ENCODE data around the gene GPR143. TPM values are rescaled to one million over a fixed set of nuclear protein-coding genes. Genes with fewer than 3 reads are reported as not detected.

The GPR143 gene
- total RNA-seq, 1 experiment from 2014 or later, result not detected

GRCh38 chrX:9728261-9728660 is 37.4 kb downstream of the GPR143 start:
- Histone ChIP-seq H3K9me3 (ENCODE audit: control insufficient read depth, insufficient read depth, low read depth, low read length) (no peaks in the 10 kb centered on the region), H3K4me1 (ENCODE audit: control insufficient read depth, insufficient read depth, low read length) (no peaks in the 10 kb centered on the region), H3K27ac (ENCODE audit: low read length) (no peak overlapping the region), H3K36me3 (ENCODE audit: control insufficient read depth, insufficient read depth, low read length) (no peaks in the 10 kb centered on the region), H3K4me3 (ENCODE audit: low read depth in 2 of 2, low read length in 2 of 2) (no peak overlapping the region), H3K27me3 (ENCODE audit: control insufficient read depth, insufficient read depth, low read length) (no peaks in the 10 kb centered on the region)
- no peak for TF ChIP-seq TCF7L2 (IDR thresholded peaks at IDR 0.05; ENCODE audit: low read depth, low read length)
- no peak for TF ChIP-seq CTCF (IDR thresholded peaks at IDR 0.05)
- TF ChIP-seq SIN3A (IDR thresholded peaks at IDR 0.05; ENCODE audit: borderline replicate concordance, insufficient read depth, low read depth, low read length), result no peak
- TF ChIP-seq REST (IDR thresholded peaks at IDR 0.05; ENCODE audit: insufficient read depth in 1 of 2, low read depth in 2 of 2, low read length in 1 of 2), result no peak
- no peak for TF ChIP-seq POLR2AphosphoS5 (IDR thresholded peaks at IDR 0.05; ENCODE audit: low read depth, low read length)
- ATAC-seq, result no peak
- intact Hi-C loops (cut with micrococcal nuclease; ENCODE audit: unreplicated experiment) (no loop called here), in situ Hi-C loops (cut with HindIII; ENCODE audit: low pct_unique_long_range_greater_than_20kb, low sequenced_read_pairs) (no loop called here)
- CTCF ChIA-PET, result interaction anchor here (0.7 kb wide), 1 partner anchor 198 kb away, joined by 7 read pairs; no protein-coding TSS in a partner anchor
- BruUV-seq (replicated peaks), result no TSS peak
- no peak for DNase-seq (ENCODE audit: low read depth, low spot score)
- POLR2A ChIA-PET, result interaction anchor here (0.6 kb wide), 1 partner anchor 27 kb away, joined by 5 read pairs; no protein-coding TSS in a partner anchor

GRCh38 chrX:9724711-9725110 is 40.9 kb downstream of the GPR143 start:
- H3K27ac ChIP-seq (ENCODE audit: low read length), result no peak overlapping the region
- TF ChIP-seq CTCF (IDR thresholded peaks at IDR 0.05) (no peak), SIN3A (IDR thresholded peaks at IDR 0.05; ENCODE audit: borderline replicate concordance, insufficient read depth, low read depth, low read length) (no peak), REST (IDR thresholded peaks at IDR 0.05; ENCODE audit: insufficient read depth in 1 of 2, low read depth in 2 of 2, low read length in 1 of 2) (no peak), TCF7L2 (IDR thresholded peaks at IDR 0.05; ENCODE audit: low read depth, low read length) (no peak), POLR2AphosphoS5 (IDR thresholded peaks at IDR 0.05; ENCODE audit: low read depth, low read length) (no peak)
- ChIA-PET CTCF (no interaction called here), POLR2A (interaction anchor here (0.6 kb wide), 1 partner anchor 649 kb away, joined by 8 read pairs; no protein-coding TSS in a partner anchor)
- in situ Hi-C loops (cut with HindIII; ENCODE audit: low pct_unique_long_range_greater_than_20kb, low sequenced_read_pairs), result no loop called here
- H3K4me3 ChIP-seq (ENCODE audit: low read depth in 2 of 2, low read length in 2 of 2), result no peak overlapping the region
- DNase-seq (ENCODE audit: low read depth, low spot score), result no peak
- no peaks in the 10 kb centered on the region for H3K9me3 ChIP-seq (ENCODE audit: control insufficient read depth, insufficient read depth, low read depth, low read length)
- intact Hi-C loops (cut with micrococcal nuclease; ENCODE audit: unreplicated experiment), result no loop called here
- no peak for ATAC-seq
- no TSS peak for BruUV-seq (replicated peaks)
- H3K36me3 ChIP-seq (ENCODE audit: control insufficient read depth, insufficient read depth, low read length), result no peaks in the 10 kb centered on the region
- H3K27me3 ChIP-seq (ENCODE audit: control insufficient read depth, insufficient read depth, low read length), result no peaks in the 10 kb centered on the region
- no peaks in the 10 kb centered on the region for H3K4me1 ChIP-seq (ENCODE audit: control insufficient read depth, insufficient read depth, low read length)
